Aorta (tissue), 5 donors: ENCODE results near the gene WBP1L. TPM values are rescaled to one million over a fixed set of nuclear protein-coding genes. Genes with fewer than 3 reads are reported as not detected.

Source experiments
- ATAC-seq: fragments of 200-7000 bp; cut with Tn5 transposase; one replicate; pipeline ENCODE4 v1.9.1; 2022; ENCODE audit warnings: moderate library complexity; ENCODE audit not compliant: low FRiP score
- DNase-seq, 2 donors: peaks; one replicate each; pipeline ENCODE4 v3.0.0-alpha.2; 2020
- H3K27ac ChIP-seq, 2 donors: one replicate each; pipeline ENCODE4 v1.5.1; 2013; ENCODE audit warnings: low read length in 2 of 2, mild to moderate bottlenecking in 2 of 2, moderate library complexity in 2 of 2, control low read depth in 1 of 2, inconsistent platforms in 1 of 2, low read depth in 1 of 2
- H3K27me3 ChIP-seq, 2 donors: one replicate each; pipeline ENCODE4 v1.6.1; 2013; ENCODE audit warnings: control low read depth in 1 of 2, low read length in 1 of 2, mild to moderate bottlenecking in 1 of 2, moderate library complexity in 1 of 2; ENCODE audit not compliant: insufficient read depth in 2 of 2, control insufficient read depth in 1 of 2
- H3K36me3 ChIP-seq, 2 donors: one replicate each; pipeline ENCODE4 v1.6.1; 2013; ENCODE audit warnings: control low read depth in 1 of 2, low read length in 1 of 2, mild to moderate bottlenecking in 1 of 2; ENCODE audit not compliant: insufficient read depth in 2 of 2, control insufficient read depth in 1 of 2
- H3K4me1 ChIP-seq, 2 donors: one replicate each; pipeline ENCODE4 v1.6.1; 2013; ENCODE audit warnings: low read length in 2 of 2, control low read depth in 1 of 2, mild to moderate bottlenecking in 1 of 2, moderate library complexity in 1 of 2; ENCODE audit not compliant: insufficient read depth in 2 of 2, control insufficient read depth in 1 of 2
- H3K4me3 ChIP-seq, 2 donors: one replicate each; pipeline ENCODE4 v1.5.1; 2013; ENCODE audit warnings: low read length in 2 of 2, control low read depth in 1 of 2, mild to moderate bottlenecking in 1 of 2
- H3K9me3 ChIP-seq: one replicate; pipeline ENCODE4 v1.6.1; 2013; ENCODE audit warnings: mild to moderate bottlenecking, low read length; ENCODE audit not compliant: control insufficient read depth
- WGBS, 2 donors: extraction: QIAGEN DNeasy Blood & Tissue Kit; methylation state at CpG; one replicate each; pipeline ENCODE4 v1.1.7; 2013; 5-methylcytosine and 5-hydroxymethylcytosine counted together
- intact Hi-C, 2 donors: fragments of 100-400 bp; cut with DNase I; formaldehyde crosslinking; loops; one replicate each; pipeline versions ENCODE4 v1.14.2 to v1.15.0; 2022
- polyA plus RNA-seq, 2 donors: library from polyadenylated mRNA; stranded (reverse); fragments of 200-250 nt; gene quantifications; one replicate each; pipeline ENCODE4 v1.2.3, GENCODE V29; 2013
- total RNA-seq, 2 donors: library from RNA; stranded (reverse); fragmentation: NEBNext Ultra II Directional; extraction: Animal tissue kit (Norgen Biotek cat#: 25700); gene quantifications; one replicate each; pipeline ENCODE4 v1.2.1, GENCODE V29; 2021
- donor health status: healthy with polysubstance abuse.
- donor health status: Bipolar disorder and iron deficiency.
- donor health status: DM: no; HTN: no; CAD: no.
- donor health status: DM: no; HTN: no; CAD: no.
- donor health status: DM: yes; HTN: yes; CAD: no.

Gene WBP1L
- total and polyA plus RNA-seq, 4 donors = 22.4 to 84.7 (median 61.4) TPM

DNA sequence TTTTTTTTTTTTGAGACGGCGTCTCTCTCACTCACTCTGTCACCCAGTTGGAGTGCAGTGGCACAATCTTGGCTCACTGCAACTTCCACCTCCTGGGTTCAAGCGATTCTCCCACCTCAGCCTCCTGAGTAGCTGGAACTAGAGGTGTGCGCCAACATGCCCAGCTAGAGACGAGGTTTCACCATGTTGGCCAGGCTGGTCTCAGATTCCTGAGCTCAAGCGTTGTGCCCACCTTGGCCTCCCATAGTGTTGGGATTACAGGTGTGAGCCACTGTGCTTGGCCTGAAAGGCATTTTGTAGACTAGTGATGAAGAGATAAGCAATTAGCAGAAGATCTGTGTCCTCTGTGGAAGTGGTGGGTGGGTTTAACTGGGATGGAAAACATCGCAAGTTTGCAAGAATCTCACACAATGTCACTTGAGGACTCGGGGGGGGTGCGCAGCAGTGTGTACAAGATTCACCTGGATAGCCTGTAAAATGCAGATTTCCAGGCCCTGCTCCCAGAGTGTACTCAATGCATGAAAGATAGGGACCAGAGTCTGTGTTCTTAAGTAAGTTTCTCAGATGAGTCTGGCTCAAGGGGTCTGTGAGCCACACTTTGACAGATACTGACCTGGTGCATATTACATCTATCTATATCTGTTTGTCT, 82.5 kb downstream of the WBP1L start:
- Histone ChIP-seq H3K4me3 (no peak overlapping the region), H3K36me3 (no peaks in the 10 kb centered on the region), H3K27ac (no peak overlapping the region), H3K27me3 (no peaks in the 10 kb centered on the region), H3K4me1 (no peaks in the 10 kb centered on the region), H3K9me3 (no peaks in the 10 kb centered on the region)
- DNase-seq = peak in 1 of 2 donors; percentile 25
- ATAC-seq = no peak
- intact Hi-C loops = no loop called here
- 80% methylated on average over 9 of the region's 9 CpGs for WGBS, 2 donors

DNA sequence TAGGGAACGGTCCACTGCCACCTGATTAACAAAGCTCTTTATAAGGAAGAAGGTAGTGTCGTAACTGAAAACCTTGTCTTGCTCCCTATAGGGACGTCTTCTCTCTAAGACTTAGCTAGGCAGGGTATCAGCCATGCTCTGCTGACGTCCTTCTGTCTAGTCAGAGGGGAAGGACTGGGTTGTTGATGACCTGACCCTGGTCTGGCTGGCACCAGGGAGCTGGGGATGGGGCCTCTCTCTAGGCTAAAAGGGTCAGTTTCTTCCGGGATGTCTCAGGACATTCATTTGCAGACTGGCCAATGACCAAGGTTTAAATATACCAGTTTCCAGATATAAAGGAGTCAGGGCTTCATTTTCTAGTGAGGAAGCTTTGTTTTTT, 83.8 kb downstream of the WBP1L start:
- Histone ChIP-seq H3K4me1 (no peaks in the 10 kb centered on the region), H3K27me3 (no peaks in the 10 kb centered on the region), H3K27ac (no peak overlapping the region), H3K9me3 (no peaks in the 10 kb centered on the region), H3K36me3 (no peaks in the 10 kb centered on the region), H3K4me3 (no peak overlapping the region)
- WGBS, 2 donors = 81 to 88% methylated on average over 5 of the region's 5 CpGs
- no peak for ATAC-seq
- DNase-seq = no peak
- intact Hi-C loops = no loop called here

DNA sequence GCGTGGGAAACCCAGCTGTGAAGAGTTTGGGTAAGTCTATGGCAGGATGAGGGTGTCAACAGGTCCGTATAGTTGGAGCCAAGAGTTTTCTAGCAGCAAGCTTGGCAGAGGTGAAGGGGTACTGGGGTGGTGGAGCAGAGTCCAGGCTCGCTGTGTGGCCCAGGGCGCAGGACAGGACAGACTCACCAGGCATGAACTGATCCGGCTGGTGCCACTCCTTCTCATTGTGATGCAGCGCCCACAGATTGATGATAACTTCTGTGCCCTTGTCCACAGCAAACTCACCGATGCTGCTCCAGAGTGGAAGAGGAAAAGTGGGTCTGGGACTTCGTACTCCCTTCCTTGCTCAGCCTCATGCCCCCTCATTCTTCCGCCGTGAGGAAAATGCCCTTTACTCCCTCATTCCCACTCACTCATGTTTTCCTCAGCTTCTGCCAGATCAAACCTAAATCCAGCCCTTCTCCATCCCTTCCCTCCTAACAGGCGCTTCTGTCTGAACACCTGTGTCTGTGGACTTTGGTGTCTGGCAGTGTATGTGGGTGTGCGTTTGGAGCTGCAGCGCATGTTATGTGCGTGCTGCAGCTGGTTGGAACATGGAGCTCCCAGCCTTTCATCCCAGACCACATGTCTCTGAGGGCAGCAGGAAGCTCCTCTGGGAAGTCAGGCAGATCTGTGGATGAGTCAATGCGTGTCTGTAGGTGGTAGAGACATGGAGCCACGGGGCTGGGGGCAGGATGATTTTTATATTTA, 87.7 kb downstream of the WBP1L start:
- H3K36me3 ChIP-seq = no peaks in the 10 kb centered on the region
- ATAC-seq (no peak), DNase-seq (no peak)
- H3K27ac ChIP-seq = no peak overlapping the region
- H3K4me3 ChIP-seq = no peak overlapping the region
- intact Hi-C loops = loop anchor here (5.0 to 10.0 kb wide), 4 partner anchors 99 to 503 kb away; partner anchors contain the start of gene RPEL1 (in 1 of the 2)
- no peaks in the 10 kb centered on the region for H3K27me3 ChIP-seq
- WGBS, 2 donors = 80 to 83% methylated on average over 16 of the region's 16 CpGs
- H3K4me1 ChIP-seq = no peaks in the 10 kb centered on the region
- no peaks in the 10 kb centered on the region for H3K9me3 ChIP-seq

GRCh38 chr10:102832248-102832647, 88.5 kb downstream of the WBP1L start:
- Histone ChIP-seq H3K4me1 (no peaks in the 10 kb centered on the region), H3K4me3 (no peak overlapping the region), H3K9me3 (no peaks in the 10 kb centered on the region), H3K27me3 (no peaks in the 10 kb centered on the region), H3K36me3 (no peaks in the 10 kb centered on the region), H3K27ac (no peak overlapping the region)
- intact Hi-C loops = loop anchor here (5.0 to 10.0 kb wide), 4 partner anchors 100 to 503 kb away; partner anchors contain the start of gene RPEL1 (in 1 of the 2)
- DNase-seq = no peak
- WGBS, 2 donors = 86 to 93% methylated on average over 14 of the region's 14 CpGs
- ATAC-seq = no peak

DNA sequence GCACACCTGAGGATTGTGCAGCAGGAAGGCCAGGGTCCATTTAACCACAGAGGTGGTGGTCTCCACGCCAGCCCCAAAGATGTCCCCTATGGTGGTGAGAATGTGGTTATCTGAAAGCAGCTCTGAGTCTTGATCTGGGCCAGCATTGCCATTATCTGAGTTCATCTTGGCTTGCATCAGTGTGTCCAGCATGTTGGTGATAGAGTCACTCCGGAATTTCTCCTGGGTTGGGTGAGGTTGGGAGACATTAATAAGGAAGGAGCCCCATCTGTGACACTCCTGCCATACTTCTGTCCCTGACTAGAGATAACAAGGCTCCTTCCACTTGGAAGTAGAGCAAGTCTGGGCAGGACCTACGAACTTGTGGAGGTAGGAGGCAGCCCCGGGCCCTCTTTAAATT, 89.2 kb downstream of the WBP1L start:
- intact Hi-C loops = loop anchor here (5.0 to 10.0 kb wide), 4 partner anchors 101 to 502 kb away; partner anchors contain the start of gene RPEL1 (in 1 of the 2)
- Histone ChIP-seq H3K36me3 (no peaks in the 10 kb centered on the region), H3K27me3 (no peaks in the 10 kb centered on the region), H3K27ac (no peak overlapping the region), H3K4me1 (no peaks in the 10 kb centered on the region), H3K4me3 (no peak overlapping the region), H3K9me3 (no peaks in the 10 kb centered on the region)
- 86 to 87% methylated on average over 4 of the region's 4 CpGs for WGBS, 2 donors
- DNase-seq (no peak), ATAC-seq (no peak)

- no peak for ATAC-seq
- WGBS, 2 donors = 70 to 77% methylated on average over 9 of the region's 9 CpGs
- intact Hi-C loops = loop anchor here (5.0 to 10.0 kb wide), 4 partner anchors 102 to 501 kb away; partner anchors contain the start of gene RPEL1 (in 1 of the 2)
- Histone ChIP-seq H3K27ac (no peak overlapping the region), H3K36me3 (no peaks in the 10 kb centered on the region), H3K4me1 (no peaks in the 10 kb centered on the region), H3K9me3 (no peaks in the 10 kb centered on the region), H3K27me3 (no peaks in the 10 kb centered on the region), H3K4me3 (no peak overlapping the region)
- no peak for DNase-seq
Observed at GRCh38 chr10:102834143-102834542, 90.4 kb downstream of the WBP1L start.

DNA sequence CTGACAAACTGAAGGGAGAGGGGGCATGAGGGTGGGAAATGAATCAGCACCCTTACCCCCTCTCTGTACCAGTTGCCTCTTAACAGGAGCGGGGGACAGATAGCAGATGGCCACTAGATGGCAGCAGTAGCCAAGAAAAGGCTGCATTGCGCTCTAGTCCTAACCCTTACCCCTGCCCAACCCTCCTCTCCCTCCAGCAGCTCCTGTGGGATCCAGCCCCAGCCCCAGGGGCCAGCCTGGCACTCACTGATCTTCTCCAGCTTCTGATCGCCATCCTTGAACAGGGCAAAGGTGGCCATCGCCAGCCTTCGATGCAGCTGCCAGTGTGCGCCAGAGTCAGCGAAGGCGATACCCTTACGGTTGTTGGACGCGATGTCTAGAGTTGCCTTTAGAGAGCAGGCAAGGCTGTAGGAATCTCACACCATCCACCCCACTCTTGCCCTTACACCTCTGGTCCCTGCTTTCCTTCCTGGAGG, 91.3 kb downstream of the WBP1L start:
- Histone ChIP-seq H3K36me3 (no peaks in the 10 kb centered on the region), H3K27me3 (no peaks in the 10 kb centered on the region), H3K9me3 (no peaks in the 10 kb centered on the region), H3K27ac (no peak overlapping the region), H3K4me3 (no peak overlapping the region), H3K4me1 (no peaks in the 10 kb centered on the region)
- ATAC-seq = peak; percentile 91
- peak; percentile 76 to 87 for DNase-seq
- intact Hi-C loops = loop anchor here (5.0 to 10.0 kb wide), 4 partner anchors 67 to 500 kb away; partner anchors contain the start of gene RPEL1 (in 1 of the 2)
- WGBS, 2 donors = 57 to 65% methylated on average over 11 of the region's 11 CpGs

DNA sequence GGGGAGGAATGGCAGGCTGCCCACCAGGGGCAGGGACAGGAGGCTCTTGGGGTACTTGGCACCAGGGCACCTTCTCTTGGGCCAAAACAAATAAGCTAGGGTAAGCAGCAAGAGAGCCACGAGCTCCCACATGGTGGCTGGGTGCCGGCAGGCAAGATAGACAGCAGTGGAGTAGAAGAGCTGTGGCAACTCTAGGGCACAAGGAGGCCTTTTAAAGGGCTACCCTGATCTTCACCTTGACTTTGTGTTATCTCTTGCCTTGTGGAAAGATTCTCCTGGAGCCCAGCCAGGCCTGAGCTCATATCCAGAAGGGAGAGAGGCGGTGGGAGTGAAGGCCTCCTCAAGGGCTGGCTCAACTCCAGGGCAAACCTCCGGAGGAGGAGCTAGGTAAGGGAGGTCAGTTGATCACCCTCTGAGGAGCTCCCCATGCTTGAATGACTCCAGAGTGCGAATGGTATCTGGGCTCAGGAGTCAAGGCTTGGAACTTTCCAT, 93.5 kb downstream of the WBP1L start, which contains the start of gene CYP17A1:
CYP17A1 (minus strand) TSS at position 184 of the 492 bp plus-strand sequence; CDS start at position 132, 52 bp downstream.
- H3K27me3 ChIP-seq = no peaks in the 10 kb centered on the region
- intact Hi-C loops = loop anchor here (5.0 to 10.0 kb wide), 4 partner anchors 65 to 498 kb away; partner anchors contain the start of gene RPEL1 (in 1 of the 2)
- DNase-seq (peak in 1 of 2 donors; percentile 64), ATAC-seq (no peak)
- H3K36me3 ChIP-seq = no peaks in the 10 kb centered on the region
- no peak within 1 kb of the TSS for H3K4me3 ChIP-seq
- no peaks in the 10 kb centered on the region for H3K9me3 ChIP-seq
- 32 to 40% methylated on average over 5 of the region's 5 CpGs for WGBS, 2 donors
- H3K27ac ChIP-seq = no peak within 1 kb of the TSS
- no peaks in the 10 kb centered on the region for H3K4me1 ChIP-seq
